SK-MEL-5 (cell line): ENCODE data around the gene DNAH1. TPM values are rescaled to one million over a fixed set of nuclear protein-coding genes. Genes with fewer than 3 reads are reported as not detected.

ENCODE experiments used
- DNase-seq: peaks from one replicate; pipeline ENCODE4 v3.0.0-alpha.2; 2016; ENCODE audit warnings: low read depth, low spot score
- in situ Hi-C: cut with HindIII; loops from 2 replicates; pipeline ENCODE4 v1.10.0; 2016; ENCODE audit warnings: low sequenced_read_pairs, high pct_unique_total_duplicates, low pct_unique_long_range_greater_than_20kb
- small RNA-seq, 2 experiments: library from RNA; depleted of rRNA; stranded (forward); fragments of <200 nt; gene quantifications; one replicate each; pipeline ENCODE3, GENCODE V24; 2014
- total RNA-seq: library from RNA; depleted of rRNA; stranded (reverse); fragments of >200 nt; shearing (Covaris generic); gene quantifications from 2 replicates; pipeline ENCODE4 v1.2.3, GENCODE V29; 2014; rRNA removed

The DNAH1 gene
- total RNA-seq, 1 experiment from 2014 or later = 0.74 TPM

DNA sequence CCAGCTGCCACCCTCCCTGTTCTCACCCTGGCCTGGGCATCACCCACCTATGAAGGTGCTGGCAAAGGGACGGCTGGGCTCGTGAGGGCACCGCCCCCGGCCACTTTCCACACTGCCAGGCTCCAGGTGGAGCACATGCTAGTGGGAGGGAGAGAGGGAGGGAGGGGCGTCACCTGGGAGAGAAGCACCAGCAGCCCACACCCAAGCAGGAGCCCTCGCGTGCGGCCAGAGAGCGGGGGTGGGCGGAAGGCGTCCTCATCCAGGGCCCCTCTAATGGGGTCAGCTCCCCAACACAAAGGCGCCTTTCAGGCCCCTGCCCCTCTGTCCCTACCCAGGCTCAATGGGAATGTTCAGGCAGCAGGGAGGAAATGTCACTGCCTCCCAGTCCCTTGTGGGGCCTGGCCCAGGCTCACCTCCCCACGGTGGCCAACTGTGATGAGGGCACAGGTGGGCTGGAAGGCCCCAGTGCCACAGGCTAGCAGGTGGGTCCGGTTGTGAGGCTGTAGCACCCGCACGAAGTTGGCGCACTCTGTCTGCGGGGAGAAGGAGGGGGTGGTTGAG lies 125.7 kb downstream of the DNAH1 start:
- in situ Hi-C loops = no loop called here
- no peak for DNase-seq

DNA sequence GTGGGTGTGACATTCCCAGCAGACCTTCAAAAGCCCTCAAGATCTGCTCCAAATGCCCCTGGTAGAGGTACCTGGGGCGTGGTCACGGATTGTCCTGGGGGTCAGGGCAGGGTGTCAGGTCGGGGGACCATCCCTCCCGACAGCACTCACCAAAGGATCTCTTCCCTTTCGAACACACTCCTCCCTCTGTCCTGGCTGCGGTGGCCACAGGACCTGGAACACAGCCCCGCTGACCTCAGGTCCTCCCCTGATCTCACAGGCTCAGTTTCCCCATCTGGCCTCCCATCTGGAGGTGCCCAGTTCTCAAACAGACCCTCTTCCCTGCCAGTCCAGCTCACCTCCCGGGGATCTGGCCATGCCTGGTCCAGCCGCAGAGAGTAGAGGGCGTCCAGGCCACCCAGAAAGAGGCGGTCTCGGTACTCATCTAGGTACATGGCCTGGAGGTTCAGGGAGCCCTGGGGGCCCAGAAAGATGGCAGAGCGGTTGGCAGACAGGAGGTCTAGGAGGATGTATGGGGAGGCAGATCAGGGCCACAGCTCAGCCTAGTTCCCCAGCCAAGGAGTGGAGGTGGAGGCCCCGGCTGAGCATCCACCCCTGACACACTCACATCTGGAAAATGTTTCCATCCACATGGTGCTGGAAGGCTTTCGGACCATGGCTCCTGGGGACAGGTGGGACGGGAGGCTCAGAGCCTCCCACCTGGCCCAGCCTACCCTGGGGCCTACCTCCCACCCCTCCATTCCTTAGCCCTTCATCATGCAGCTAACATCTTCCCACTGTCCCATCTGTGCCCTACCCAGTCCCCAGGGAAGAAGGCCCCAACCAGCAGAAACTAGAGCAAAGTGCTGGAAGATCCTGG lies 126.5 kb downstream of the DNAH1 start:
- DNase-seq = no peak
- in situ Hi-C loops = no loop called here

DNA sequence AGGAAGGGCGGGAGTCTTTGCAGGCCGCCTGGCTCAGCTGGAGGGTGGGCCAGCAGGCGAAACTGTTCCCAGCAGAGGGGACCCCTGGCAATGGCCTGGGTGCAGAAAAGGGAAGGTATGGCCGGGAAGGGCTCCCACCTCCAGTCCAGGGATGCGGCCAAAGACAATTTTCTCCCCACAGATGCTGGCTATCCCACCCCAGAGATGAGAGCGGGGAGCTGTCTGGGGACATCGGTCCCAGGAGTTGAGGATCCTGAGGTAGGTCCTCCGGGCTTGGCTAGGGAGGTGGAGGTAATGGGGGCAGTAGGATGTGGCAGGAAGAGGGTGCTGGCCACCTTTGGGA lies 127.1 kb downstream of the DNAH1 start:
- in situ Hi-C loops = no loop called here
- DNase-seq = no peak

DNA sequence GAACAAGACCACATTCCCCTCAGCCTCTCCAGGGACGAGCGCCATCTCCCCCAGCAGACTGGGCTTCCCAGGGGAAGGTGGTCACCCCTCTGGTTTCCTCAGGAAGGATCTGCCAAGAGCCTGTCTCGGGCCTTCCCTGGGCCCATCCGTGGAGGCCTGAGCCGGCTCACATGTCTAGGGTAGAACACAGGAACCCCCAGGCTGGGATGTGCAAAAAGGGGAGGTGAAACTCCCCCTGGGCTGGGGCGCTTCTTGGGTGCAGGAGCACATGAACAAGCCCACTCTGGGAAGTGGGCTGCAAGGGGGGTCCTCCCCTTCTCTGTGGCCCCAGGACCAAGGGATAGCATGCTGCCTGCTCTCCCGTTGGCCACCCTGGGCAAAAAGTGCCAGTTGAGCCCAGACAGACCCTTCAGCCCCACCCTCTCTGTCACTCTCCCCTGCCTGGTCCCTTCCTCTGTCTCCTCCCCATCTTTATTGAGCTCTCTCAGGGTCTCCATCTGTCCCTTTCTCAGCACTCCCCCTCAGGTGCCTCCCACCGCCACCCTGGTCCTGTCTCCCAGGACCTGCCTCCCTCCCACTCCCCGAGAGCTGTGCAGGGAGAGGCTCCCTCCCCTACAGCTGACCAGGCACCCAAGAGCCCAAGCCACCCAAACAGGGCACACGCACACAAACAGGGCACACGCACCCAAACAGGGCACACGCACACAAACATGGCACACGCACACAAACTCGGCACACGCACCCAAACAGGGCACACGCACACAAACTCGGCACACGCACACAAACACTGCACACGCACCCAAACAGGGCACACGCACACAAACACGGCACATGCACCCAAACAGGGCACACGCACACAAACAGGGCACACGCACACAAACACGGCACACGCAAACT lies 127.9 kb downstream of the DNAH1 start:
- in situ Hi-C loops = no loop called here
- DNase-seq = no peak

DNA sequence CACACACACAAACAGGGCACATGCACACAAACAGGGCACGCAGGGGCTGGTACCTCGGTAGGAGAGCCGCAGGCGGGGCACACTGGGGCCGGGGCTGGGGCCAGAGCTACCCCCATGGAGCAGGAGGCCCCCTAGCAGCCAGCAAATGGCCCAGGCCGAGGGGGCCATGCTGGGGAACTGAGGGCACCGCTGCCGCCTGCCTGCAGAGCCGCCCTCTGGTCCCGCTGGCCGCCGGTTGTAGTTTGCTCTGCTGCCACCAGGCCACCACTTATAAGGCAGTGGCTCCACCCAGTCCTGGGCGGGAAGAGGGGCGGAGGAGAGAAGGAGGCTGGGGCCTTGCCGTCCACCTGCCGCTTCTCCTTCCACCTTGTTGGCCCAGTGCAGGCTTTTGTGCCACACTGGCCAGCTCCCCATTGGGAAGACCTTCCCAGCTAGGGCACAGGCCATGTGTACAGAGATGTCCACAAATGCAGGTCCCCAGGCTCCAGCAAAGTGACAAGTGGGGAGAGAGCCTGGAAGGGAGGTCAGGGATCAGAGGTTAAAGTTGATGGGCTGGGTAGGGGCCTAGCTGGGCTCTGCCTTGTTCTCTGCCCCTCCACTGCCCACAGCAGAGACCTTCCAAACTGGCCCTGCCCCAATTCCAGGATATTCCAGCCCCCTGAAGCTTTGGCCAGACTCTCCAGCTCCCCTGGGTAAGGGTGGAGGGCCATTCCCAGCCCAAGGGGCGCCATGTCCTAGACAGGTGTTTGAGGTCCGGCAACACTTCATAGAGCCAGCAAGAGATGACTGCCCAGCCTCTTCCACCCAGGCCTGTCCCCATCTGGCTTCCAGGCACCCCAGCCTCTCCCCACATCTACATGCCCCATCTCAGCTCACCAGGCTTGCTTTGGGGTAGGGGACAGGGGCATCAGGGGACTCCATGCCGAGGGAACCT lies 129.0 kb downstream of the DNAH1 start, which contains the start of gene SEMA3G:
SEMA3G (minus strand) TSS at position 244 of the 934 bp plus-strand sequence; CDS start at position 168, 76 bp downstream.
- in situ Hi-C loops = no loop called here
- DNase-seq = peak; percentile 74

DNA sequence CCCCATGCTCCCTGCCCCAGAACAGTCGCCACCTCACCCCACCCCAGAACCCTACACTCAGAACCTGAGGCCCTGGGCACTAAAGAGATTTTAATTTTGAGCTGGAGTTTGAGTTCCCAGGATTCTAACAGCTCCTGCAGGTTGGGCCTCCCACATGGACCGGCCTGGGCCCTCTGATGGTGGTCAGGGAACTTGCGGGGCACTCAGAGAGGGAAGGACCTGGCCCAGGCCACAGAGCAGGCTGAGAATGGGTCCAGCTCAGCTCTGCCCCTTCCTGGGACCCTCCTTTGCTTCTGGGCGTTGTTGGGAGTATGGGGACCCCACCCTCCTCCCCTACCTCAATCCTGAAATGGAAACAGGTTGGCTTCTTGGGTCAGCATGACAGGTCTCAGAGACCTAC lies 129.9 kb downstream of the DNAH1 start:
- in situ Hi-C loops = no loop called here
- no peak for DNase-seq

DNA sequence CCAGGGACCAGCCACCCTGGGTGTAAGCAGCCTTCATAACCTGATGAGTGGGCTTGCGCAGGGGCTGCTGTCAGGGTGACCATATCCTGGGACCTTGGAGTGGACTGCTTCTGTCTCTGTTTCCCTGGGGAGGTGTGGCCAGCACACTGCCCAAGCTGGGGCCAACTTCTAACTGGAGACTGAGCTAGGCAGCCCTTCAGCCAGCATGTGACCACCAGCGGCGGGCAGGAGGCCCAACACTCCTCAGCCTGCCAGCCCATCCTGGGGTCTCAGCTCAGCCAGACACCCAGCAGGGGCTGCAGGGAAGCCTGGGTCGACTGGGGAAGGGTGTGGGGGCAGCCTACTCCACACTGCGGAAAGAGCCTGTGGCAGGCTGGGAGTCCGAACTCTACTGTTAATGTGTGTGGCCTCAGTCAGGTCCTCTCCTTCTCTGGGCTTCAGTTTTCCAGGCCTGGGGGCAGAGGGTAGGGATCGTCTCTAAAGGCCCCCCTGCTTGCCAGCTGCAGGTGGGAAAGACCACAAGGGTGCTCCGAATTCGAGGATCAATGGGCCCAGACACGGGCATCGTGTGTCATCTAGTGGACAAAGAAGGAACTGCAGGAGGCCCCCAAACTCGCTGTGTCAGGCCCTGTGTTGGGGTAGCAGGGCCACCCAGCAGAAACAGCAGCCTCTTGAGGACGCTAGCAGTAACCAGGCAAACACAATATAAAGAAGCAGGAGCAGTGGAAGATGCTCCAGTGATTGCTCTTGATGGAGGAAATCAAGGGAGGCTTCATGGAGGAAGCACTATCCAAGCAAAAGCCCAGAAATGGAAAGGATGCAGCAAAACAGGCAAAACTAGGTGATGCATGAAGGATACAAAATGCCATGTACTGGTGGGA lies 130.8 kb downstream of the DNAH1 start:
- in situ Hi-C loops = no loop called here
- peak; percentile 77 for DNase-seq

DNA sequence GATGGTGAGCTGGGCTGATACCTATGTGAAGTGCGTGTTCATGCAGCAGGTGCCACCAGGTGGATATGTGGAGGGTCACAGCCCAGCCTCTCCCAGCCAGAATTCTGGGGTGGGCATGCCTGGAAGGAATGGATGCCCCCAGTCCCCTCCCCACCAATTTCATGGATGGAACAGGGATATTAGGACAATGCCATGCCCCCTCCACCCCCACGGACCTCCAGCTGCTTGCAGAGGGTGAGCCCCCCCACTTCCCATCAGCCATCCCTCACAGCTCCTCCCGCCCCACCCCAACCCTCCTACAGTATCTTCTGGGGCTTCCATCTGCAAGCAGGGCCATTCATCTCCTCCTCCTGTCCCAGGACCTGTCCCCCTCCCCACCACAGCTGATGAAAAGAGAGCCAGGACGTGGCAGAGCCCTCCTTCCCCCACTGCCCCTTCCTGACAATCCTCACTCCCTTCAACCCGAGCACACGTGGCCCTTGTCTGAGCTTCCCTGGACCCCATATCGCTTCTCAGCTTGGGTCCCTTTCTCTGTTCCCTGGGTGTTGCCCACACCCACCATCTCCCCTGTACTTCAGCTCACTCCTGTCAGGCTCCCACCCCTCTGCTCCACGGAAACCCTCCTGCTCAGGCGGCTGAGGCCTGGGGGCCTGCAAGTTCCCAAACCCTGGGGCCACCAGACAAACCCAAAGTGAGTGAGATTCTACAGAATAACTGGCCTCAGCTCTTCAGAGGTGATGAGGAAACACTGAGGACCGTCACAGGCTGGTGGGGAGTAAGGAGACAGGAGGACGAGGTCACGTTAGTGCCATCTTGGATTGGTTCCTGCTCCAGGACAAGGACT lies 131.6 kb downstream of the DNAH1 start:
- in situ Hi-C loops = no loop called here
- no peak for DNase-seq

Small RNAs within 50 kb of the gene (small RNA-seq; reads per million reads assigned to genes)
- gene MIR135A1 (0 reads per million in 2 experiments), gene MIRLET7G (3.7 to 306 reads per million in 2 experiments)

Other genes starting within 250 kb of the DNAH1 start
- 7.7 and 11.5 TPM in 2 replicates for gene POC1A, start 161.9 kb upstream of the DNAH1 start, total RNA-seq
- gene ALAS1, start 118.2 kb upstream of the DNAH1 start, total RNA-seq = 98.8 and 103 TPM in 2 replicates
- gene TLR9, start 90.7 kb upstream of the DNAH1 start, total RNA-seq = not detected in 2 replicates
- gene TWF2, start 77.2 kb upstream of the DNAH1 start, total RNA-seq = 59.7 and 66.9 TPM in 2 replicates
- gene PPM1M, start 70.6 kb upstream of the DNAH1 start, total RNA-seq = 2.9 and 3.2 TPM in 2 replicates
- gene WDR82, start 37.7 kb upstream of the DNAH1 start, total RNA-seq = 42.4 and 44.2 TPM in 2 replicates
- 7.7 and 8.7 TPM in 2 replicates for gene GLYCTK, start 28.5 kb upstream of the DNAH1 start, total RNA-seq
- 73.5 and 78.2 TPM in 2 replicates for gene BAP1, start 93.7 kb downstream of the DNAH1 start, total RNA-seq
- 13.8 and 20.1 TPM in 2 replicates for gene PHF7, start 94.3 kb downstream of the DNAH1 start, total RNA-seq
- gene SEMA3G, start 128.8 kb downstream of the DNAH1 start, total RNA-seq = 0.40 and 0.43 TPM in 2 replicates
- 0.24 and 0.42 TPM in 2 replicates for gene TNNC1, start 137.7 kb downstream of the DNAH1 start, total RNA-seq
- gene NISCH, start 139.3 kb downstream of the DNAH1 start, total RNA-seq = 17.7 and 19.9 TPM in 2 replicates
- not detected in 2 replicates for gene STAB1, start 179.0 kb downstream of the DNAH1 start, total RNA-seq
- gene NT5DC2, start 217.5 kb downstream of the DNAH1 start, total RNA-seq = 34.2 and 42.7 TPM in 2 replicates
- 6.6 and 11.0 TPM in 2 replicates for gene UQCC5, start 220.3 kb downstream of the DNAH1 start, total RNA-seq